Hepatocyte (in vitro differentiated cells): Measurements from ENCODE around the gene GAD1.

Experiments used
- EZH2 ChIP-seq: fragments of 200-600 bp; sonication (generic); IDR thresholded peaks from 2 replicates; pipeline ENCODE4 v1.6.1; 2016; ENCODE audit warnings: antibody characterized with exemption, mild to moderate bottlenecking, borderline replicate concordance
- EZH2phosphoT487 ChIP-seq: fragments of 200-600 bp; sonication (generic); IDR thresholded peaks from one replicate; pipeline ENCODE4 v1.6.1; 2018; ENCODE audit warnings: antibody characterized with exemption, mild to moderate bottlenecking, low read depth, moderate library complexity; ENCODE audit not compliant: unreplicated experiment, severe bottlenecking
- TF ChIP-seq, protein P1 (sequence below): fragments of 200-600 bp; sonication (generic); IDR thresholded peaks from 2 replicates; pipeline ENCODE4 v1.5.1; 2016; ENCODE audit warnings: antibody characterized with exemption, mild to moderate bottlenecking; ENCODE audit not compliant: poor library complexity

DNA sequence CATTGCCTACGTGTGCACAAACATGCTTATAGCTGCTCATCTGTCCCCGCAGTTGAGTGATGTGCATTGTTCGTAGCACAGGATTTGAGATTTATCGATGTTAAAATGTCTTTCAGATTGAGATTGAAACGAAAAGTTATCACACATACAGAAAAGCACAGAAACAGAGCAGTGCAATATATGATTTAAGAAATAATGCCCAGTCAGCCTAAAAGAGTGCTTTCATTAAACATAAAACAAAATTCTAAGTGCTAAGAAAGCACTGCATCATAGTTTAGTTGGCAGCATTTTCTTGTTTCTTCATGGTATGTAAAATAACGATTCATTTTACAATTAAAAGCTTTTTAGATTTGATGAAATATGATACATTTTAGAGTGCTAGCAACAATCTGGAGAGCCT, 80.4 kb downstream of the GAD1 start:
- TF ChIP-seq, protein P1, sequence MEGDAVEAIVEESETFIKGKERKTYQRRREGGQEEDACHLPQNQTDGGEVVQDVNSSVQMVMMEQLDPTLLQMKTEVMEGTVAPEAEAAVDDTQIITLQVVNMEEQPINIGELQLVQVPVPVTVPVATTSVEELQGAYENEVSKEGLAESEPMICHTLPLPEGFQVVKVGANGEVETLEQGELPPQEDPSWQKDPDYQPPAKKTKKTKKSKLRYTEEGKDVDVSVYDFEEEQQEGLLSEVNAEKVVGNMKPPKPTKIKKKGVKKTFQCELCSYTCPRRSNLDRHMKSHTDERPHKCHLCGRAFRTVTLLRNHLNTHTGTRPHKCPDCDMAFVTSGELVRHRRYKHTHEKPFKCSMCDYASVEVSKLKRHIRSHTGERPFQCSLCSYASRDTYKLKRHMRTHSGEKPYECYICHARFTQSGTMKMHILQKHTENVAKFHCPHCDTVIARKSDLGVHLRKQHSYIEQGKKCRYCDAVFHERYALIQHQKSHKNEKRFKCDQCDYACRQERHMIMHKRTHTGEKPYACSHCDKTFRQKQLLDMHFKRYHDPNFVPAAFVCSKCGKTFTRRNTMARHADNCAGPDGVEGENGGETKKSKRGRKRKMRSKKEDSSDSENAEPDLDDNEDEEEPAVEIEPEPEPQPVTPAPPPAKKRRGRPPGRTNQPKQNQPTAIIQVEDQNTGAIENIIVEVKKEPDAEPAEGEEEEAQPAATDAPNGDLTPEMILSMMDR, result no peak
- TF ChIP-seq EZH2 (no peak), EZH2phosphoT487 (no peak)
